ENCODE results near the gene CNTFR. TPM values are rescaled to one million over a fixed set of nuclear protein-coding genes. Genes with fewer than 3 reads are reported as not detected.
A peak's percentile ranks its signal among the peaks of the same experiment; 100 is the strongest.
"Not testable (repeated sequence)": the region's sequence is repeated elsewhere in the genome, so short reads cannot be mapped to it uniquely, and the experiment has no call there.

The CNTFR gene, protein sequence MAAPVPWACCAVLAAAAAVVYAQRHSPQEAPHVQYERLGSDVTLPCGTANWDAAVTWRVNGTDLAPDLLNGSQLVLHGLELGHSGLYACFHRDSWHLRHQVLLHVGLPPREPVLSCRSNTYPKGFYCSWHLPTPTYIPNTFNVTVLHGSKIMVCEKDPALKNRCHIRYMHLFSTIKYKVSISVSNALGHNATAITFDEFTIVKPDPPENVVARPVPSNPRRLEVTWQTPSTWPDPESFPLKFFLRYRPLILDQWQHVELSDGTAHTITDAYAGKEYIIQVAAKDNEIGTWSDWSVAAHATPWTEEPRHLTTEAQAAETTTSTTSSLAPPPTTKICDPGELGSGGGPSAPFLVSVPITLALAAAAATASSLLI
- total RNA-seq: 10 to 100 TPM; 41.9 to 81.5 (median 60.4) TPM

DNA sequence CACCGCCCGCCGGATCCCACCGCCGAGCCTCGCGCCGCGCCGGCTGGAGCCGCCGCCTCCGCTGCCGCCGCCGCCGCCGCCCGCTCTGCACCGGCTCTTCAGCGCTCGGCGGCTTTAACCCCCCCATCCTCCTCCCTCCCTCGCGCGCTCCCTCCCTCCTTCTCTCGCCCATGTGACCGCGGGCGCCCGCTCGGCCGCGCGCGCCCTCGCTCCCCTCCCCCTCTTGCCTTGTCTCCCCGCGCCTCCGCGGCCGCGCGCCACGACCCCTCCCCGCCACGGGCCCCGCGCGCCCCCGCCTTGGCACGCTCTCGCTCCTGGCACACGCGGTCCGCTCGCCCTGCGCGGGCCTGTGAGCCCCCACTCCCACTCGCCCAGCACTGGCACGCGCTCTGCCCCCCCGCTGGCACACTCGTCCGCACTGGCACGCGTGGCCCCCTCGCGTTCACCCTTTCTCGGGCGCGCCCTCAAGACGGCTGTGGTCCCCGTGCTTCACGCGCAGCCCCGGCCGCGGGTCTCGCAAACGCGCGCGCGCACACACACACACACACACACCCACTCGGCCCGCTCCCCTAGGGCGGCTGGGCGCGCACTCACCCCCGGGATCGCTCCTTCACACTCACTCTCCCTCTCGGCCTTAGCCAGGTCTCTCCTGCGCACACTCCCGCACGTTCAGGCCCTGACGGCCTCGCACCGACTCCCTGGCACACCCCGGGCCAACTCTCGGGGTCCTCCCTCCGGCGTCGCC is at the start of gene CNTFR:
Gene CNTFR, minus strand, starts transcription at position 89 of the 745 bp plus-strand sequence. CDS start 20,743 bp downstream, outside the sequence.
- ATAC-seq (ENCODE audit: low FRiP score): peak; percentile 42
- TF ChIP-seq, protein P1, sequence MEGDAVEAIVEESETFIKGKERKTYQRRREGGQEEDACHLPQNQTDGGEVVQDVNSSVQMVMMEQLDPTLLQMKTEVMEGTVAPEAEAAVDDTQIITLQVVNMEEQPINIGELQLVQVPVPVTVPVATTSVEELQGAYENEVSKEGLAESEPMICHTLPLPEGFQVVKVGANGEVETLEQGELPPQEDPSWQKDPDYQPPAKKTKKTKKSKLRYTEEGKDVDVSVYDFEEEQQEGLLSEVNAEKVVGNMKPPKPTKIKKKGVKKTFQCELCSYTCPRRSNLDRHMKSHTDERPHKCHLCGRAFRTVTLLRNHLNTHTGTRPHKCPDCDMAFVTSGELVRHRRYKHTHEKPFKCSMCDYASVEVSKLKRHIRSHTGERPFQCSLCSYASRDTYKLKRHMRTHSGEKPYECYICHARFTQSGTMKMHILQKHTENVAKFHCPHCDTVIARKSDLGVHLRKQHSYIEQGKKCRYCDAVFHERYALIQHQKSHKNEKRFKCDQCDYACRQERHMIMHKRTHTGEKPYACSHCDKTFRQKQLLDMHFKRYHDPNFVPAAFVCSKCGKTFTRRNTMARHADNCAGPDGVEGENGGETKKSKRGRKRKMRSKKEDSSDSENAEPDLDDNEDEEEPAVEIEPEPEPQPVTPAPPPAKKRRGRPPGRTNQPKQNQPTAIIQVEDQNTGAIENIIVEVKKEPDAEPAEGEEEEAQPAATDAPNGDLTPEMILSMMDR (IDR thresholded peaks at IDR 0.05): no peak
- DNase-seq (ENCODE audit: low spot score): no peak

DNA sequence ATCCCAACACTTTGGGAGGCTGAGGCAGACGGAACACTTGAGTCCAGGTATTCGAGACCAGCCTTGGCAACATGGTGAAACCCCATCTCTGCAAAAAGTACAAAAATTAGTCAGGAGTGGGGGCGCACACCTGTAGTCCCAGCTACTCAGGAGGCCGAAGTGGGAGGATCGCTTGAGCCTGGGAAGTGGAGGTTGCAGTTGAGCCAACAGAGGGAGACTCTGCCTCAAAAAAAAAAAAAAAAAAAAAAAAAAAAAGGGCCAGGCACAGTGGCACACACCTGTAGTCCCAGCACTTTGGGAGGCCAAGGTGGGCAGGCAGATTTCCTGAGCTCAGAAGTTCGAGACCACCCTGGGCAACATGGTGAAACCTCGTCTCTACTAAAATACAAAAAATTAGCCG is 49.8 kb upstream of the CNTFR start:
- not testable (repeated sequence) for DNase-seq (ENCODE audit: low spot score); ATAC-seq (ENCODE audit: low FRiP score)

DNA sequence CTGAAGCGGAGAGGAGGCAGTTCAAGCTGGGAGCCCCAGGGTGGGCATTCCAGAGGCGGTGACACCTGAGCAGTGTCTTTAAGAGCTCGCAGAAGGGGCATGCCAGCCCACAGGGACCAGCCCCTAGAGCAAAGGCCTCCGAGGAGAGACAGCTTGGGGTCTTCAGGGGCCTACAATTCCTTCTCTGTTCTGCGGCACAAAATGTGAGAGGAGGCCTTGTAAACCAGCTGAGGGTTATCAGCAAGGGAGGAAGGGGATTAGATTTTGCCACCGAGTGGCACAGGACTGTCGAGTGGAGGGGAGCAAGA is 48.6 kb upstream of the CNTFR start:
- DNase-seq (ENCODE audit: low spot score) (no peak), ATAC-seq (ENCODE audit: low FRiP score) (no peak)
- TF ChIP-seq, protein P1 (IDR thresholded peaks at IDR 0.05): no peak

DNA sequence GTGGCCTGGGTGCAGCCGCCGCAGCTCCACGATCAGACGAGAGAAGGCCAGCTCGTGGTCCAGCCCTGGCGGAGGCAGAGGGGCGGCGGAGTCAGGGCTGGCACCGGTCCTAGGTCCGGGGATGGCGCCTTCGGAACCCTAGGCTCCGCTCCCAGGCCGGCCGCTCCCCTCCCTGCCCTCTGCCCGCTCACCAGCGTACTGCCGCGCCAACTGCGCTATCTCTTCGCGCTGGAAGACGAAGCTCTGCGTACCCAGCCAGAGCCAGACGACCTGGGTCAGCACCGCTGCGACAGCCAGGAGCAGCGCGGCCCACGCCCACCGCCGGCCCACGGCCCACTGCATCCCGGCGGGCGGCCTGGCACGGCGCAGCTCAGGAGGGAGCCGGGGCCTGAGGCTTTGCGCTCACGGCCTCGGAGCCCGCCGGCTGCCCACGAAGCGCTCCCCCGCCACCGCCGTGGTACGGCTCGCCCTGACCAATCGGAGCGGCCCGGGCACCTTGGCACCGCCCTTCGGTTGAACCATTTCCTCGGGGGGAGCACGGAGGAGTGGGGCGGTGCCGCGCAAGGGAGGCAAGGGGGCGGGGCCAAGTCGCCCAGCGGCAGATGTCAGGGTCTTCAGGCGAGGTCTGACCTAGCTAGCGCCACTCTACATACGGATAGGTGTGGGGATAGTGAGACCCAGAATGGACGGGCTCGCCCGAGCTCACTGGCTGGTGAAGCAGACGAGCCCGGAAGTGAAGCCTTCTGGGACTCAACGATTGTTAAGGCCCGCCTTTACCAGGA is 48.0 kb upstream of the CNTFR start, which contains the start of gene SIGMAR1:
Gene SIGMAR1, minus strand, starts transcription at position 432 of the 782 bp plus-strand sequence. Its CDS starts 90 bp downstream, at position 342.
- TF ChIP-seq, protein P1 (IDR thresholded peaks at IDR 0.05): no peak
- ATAC-seq (ENCODE audit: low FRiP score) (peak; percentile 98), DNase-seq (ENCODE audit: low spot score) (peak; percentile 66)

DNA sequence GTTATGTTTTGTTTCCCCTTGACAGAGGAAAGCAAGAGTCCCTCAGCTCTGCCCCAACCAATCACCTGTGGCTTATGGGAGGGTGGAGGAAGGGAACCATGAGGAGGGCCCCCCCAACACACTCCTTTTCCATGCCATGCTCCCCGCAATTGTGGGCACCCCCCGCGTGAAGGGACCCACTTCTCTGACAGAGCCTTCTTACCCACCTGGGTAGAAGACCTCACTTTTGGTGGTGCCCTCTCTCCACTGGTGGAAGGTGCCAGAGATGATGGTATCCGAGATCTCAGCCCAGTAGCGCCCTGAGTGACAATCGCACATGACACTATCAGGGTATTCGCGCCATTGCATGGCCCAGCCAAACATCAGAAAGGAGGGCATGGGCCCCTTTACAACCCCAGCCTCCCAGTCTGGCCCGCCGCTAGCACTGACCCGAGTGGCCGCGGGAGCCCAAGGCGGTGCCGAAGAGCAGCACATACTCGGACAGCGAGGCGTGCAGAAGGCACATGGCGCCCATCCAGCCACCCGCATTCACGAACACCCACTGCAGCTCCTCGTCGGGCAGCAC is 47.3 kb upstream of the CNTFR start:
- DNase-seq (ENCODE audit: low spot score) (no peak), ATAC-seq (ENCODE audit: low FRiP score) (no peak)
- TF ChIP-seq, protein P1 (IDR thresholded peaks at IDR 0.05): no peak

DNA sequence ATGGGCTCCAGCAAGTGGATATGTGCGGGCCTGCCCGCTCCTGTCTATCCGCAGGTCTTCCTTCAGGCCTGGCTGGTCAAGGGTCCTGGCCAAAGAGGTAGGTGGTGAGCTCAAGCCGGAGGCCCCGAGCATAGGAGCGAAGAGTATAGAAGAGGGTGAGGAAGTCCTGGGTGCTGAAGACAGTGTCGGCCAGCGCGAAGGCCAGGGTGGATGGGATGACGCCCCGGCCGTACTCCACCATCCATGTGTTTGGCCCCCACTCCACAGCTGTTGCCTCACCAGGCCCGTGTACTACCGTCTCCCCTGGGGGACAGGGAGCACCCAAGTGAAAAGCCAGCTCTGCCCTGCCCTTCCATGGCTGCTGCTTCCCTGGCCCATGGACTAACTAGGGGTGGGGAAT is 46.0 kb upstream of the CNTFR start:
- no peak for ATAC-seq (ENCODE audit: low FRiP score)
- TF ChIP-seq, protein P1 (IDR thresholded peaks at IDR 0.05): no peak
- DNase-seq (ENCODE audit: low spot score): no peak
